Bladder microvascular endothelial cell (primary cell): Measurements from ENCODE around the gene DCAF12. TPM values are rescaled to one million over a fixed set of nuclear protein-coding genes. Genes with fewer than 3 reads are reported as not detected.

Source experiments
- total RNA-seq: library from RNA; depleted of rRNA; stranded (reverse); fragments of >200 nt; gene quantifications from 2 replicates; pipeline ENCODE4 v1.2.3, GENCODE V29; 2014

DCAF12 gene
- total RNA-seq, result 9.7 and 17.9 TPM in 2 replicates

DNA sequence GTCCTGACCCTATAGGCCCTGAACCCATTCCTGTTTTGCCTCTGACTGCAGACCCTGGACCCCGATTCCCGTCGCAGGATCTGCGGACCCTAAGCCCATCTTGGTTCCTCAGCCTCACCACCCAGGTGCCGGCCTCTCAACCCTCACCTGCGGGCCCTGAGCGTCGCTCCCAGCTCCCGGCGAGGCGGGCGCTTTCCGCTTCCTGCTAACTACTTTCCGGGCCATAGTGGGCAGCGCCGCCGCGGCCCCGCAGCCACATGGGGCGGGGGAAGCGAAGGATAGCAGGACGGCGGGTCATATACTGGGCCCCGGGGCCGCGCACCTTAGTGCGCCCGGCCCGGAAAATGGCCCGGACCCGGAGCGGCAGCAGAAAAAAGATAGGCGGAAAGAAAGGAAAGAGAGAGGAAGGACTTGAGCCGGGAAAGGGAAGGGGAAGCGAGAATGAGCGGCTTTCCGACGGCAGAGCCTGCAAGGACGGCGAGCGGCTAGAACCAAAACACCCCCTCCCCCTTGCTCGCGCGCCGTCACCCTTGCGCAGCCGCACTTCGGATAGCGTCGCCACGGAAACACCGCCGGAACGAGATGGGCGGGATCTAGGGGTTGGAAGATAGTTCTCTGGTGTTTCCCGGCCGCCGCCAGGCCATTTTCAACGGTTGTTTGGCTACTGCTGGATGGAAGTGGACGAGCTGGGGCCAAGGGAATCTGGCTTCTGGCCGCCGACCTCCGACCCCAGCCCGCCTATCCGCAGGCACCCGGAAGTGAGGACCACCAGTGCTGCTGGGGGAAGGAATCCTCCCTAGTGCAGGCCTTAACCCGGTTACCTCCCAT, at the start of gene DCAF12:
Gene DCAF12 (minus strand): TSS at position 492 of the 828 bp plus-strand sequence. CDS start 267 bp downstream, at position 225.

GRCh38 chr9:34048727-34049629, 77.5 kb downstream of the DCAF12 start, which contains the start of gene UBAP2:
UBAP2 (minus strand) TSS chr9:34048887; CDS start chr9:34017148, 31,739 bp downstream.

Other genes with a start within 250 kb of the DCAF12 start
- 14.6 and 37.2 TPM in 2 replicates for gene UBAP2, start 77.8 kb downstream of the DCAF12 start, total RNA-seq
- gene UBAP1, start 52.3 kb upstream of the DCAF12 start, total RNA-seq, result 15.5 and 22.9 TPM in 2 replicates
- 2.2 and 2.3 TPM in 2 replicates for gene KIF24, start 202.6 kb upstream of the DCAF12 start, total RNA-seq
- gene NUDT2, start 202.9 kb upstream of the DCAF12 start, total RNA-seq, result 19.1 and 50.8 TPM in 2 replicates